HCT116 (cell line): Measurements from ENCODE around the gene PHACTR4. TPM values are rescaled to one million over a fixed set of nuclear protein-coding genes. Genes with fewer than 3 reads are reported as not detected.

Experiments used
- ATAC-seq: fragments of 200-7000 bp; cut with Tn5 transposase; 2 replicates; pipeline ENCODE4 v1.9.1; 2020; ENCODE audit warnings: mild to moderate bottlenecking, moderate library complexity
- BruUV-seq: library from RNA; stranded (reverse); fragments of 400-500 nt; replicated peaks from 2 replicates; lab custom pipeline; 2021; lab: Mats Ljungman, UMichigan
- CTCF ChIA-PET: fragments of 300-600 bp; sonication (Branson Sonifier 250); formaldehyde crosslinking; loops from one replicate; lab custom pipeline; 2021; ENCODE audit warnings: antibody characterized with exemption; lab: Charles Lee
- POLR2A ChIA-PET: fragments of 300-600, 350-600 bp; sonication (Branson Sonifier 250); formaldehyde crosslinking; loops from one replicate; lab custom pipeline; 2021; ENCODE audit warnings: antibody characterized with exemption; lab: Charles Lee
- RAD21 ChIA-PET, 2 experiments: fragments of 300-600 bp; sonication (Branson Sonifier 250); formaldehyde crosslinking; loops; one replicate each; lab custom pipeline; 2023; ENCODE audit warnings: low total read pairs in 2 of 2; ENCODE audit not compliant: uncharacterized antibody in 2 of 2, unreplicated experiment in 2 of 2, low non-redundant PET in 1 of 2; lab: Charles Lee
- DNase-seq: peaks from one replicate; pipeline ENCODE4 v3.0.0-alpha.2; 2010; ENCODE audit warnings: low read depth, low spot score
- H2AFZ ChIP-seq: fragments of 200-600 bp; shearing (Covaris generic), sonication (generic); 2 replicates; pipeline ENCODE4 v1.6.1; 2017; ENCODE audit warnings: low read depth, mixed run types, mixed read lengths, antibody characterized with exemption, low read length; ENCODE audit not compliant: poor library complexity, severe bottlenecking
- H3K27ac ChIP-seq: 2 replicates; pipeline ENCODE4 v1.5.1; 2012; ENCODE audit warnings: low read depth, low read length
- H3K27me3 ChIP-seq: fragments of 200-600 bp; sonication (generic); 2 replicates; pipeline ENCODE4 v1.6.1; 2016; ENCODE audit warnings: mixed run types, low read length, mixed read lengths; ENCODE audit not compliant: insufficient read depth
- H3K36me3 ChIP-seq, 2 experiments: fragments of 200-500 bp in 1 of 2; fragments of 200-600 bp in 1 of 2; sonication (Bioruptor generic) in 1 of 2; sonication (generic) in 1 of 2; 2 replicates each; pipeline versions ENCODE4 v1.5.1 to v1.6.1; 2014 to 2016; ENCODE audit warnings: low read length in 2 of 2, inconsistent platforms in 1 of 2, mixed read lengths in 1 of 2, mixed run types in 1 of 2; ENCODE audit not compliant: insufficient read depth in 2 of 2, control insufficient read depth in 1 of 2
- H3K4me1 ChIP-seq, 2 experiments: fragments of 200-600 bp in 1 of 2; sonication (generic) in 1 of 2; 2 replicates each; pipeline versions ENCODE4 v1.5.1 to v1.6.1; 2012 to 2017; ENCODE audit warnings: low read length in 2 of 2, inconsistent platforms in 1 of 2, mild to moderate bottlenecking in 1 of 2, mixed read lengths in 1 of 2, mixed run types in 1 of 2, moderate library complexity in 1 of 2; ENCODE audit not compliant: insufficient read depth in 2 of 2, control insufficient read depth in 1 of 2
- H3K4me2 ChIP-seq: fragments of 200-600 bp; sonication (generic); 2 replicates; pipeline ENCODE4 v1.6.1; 2017; ENCODE audit warnings: mixed run types, low read length, mixed read lengths
- H3K4me3 ChIP-seq, 2 experiments: fragments of 200-600 bp in 1 of 2; sonication (generic) in 1 of 2; replicated peaks in 1 of 2; 2 replicates each; pipeline ENCODE4 v1.5.1; 2011 to 2016; ENCODE audit warnings: low read length in 2 of 2, control low read depth in 1 of 2, low read depth in 1 of 2, mild to moderate bottlenecking in 1 of 2, mixed read lengths in 1 of 2, mixed run types in 1 of 2
- H3K79me2 ChIP-seq: fragments of 200-600 bp; sonication (generic); 2 replicates; pipeline ENCODE4 v1.6.1; 2017; ENCODE audit warnings: mild to moderate bottlenecking, mixed run types, low read length, moderate library complexity, mixed read lengths; ENCODE audit not compliant: insufficient read depth
- H3K9ac ChIP-seq: fragments of 200-600 bp; sonication (generic); 2 replicates; pipeline ENCODE4 v1.6.1; 2016; ENCODE audit warnings: low read length, mixed read lengths
- H3K9me2 ChIP-seq: fragments of 200-600 bp; sonication (generic), shearing (Covaris generic); 2 replicates; pipeline ENCODE4 v1.6.1; 2017; ENCODE audit warnings: mixed run types, mild to moderate bottlenecking, moderate library complexity; ENCODE audit not compliant: insufficient read depth
- H3K9me3 ChIP-seq, 2 experiments: fragments of 200-500 bp in 1 of 2; fragments of 200-600 bp in 1 of 2; sonication (Bioruptor generic) in 1 of 2; sonication (generic) in 1 of 2; 2 replicates each; pipeline ENCODE4 v1.6.1; 2014 to 2017; ENCODE audit warnings: low read length in 2 of 2, mixed read lengths in 2 of 2, inconsistent platforms in 1 of 2, low read depth in 1 of 2, mild to moderate bottlenecking in 1 of 2, mixed run types in 1 of 2, moderate library complexity in 1 of 2; ENCODE audit not compliant: control insufficient read depth in 1 of 2, insufficient read depth in 1 of 2
- H4K20me1 ChIP-seq: fragments of 200-600 bp; sonication (generic), shearing (Covaris generic); 2 replicates; pipeline ENCODE4 v1.6.1; 2017; ENCODE audit warnings: mixed run types, mild to moderate bottlenecking, moderate library complexity; ENCODE audit not compliant: insufficient read depth
- CBX3 ChIP-seq: IDR thresholded peaks from 2 replicates; pipeline ENCODE4 v1.6.1; 2012; ENCODE audit warnings: low read depth
- ELF1 ChIP-seq: IDR thresholded peaks from 2 replicates; pipeline ENCODE4 v1.6.1; 2012; ENCODE audit warnings: low read depth, borderline replicate concordance
- EZH2phosphoT487 ChIP-seq: fragments of 200-600 bp; IDR thresholded peaks from 2 replicates; pipeline ENCODE4 v1.6.1; 2018; ENCODE audit warnings: antibody characterized with exemption, borderline replicate concordance
- FOSL1 ChIP-seq: IDR thresholded peaks from 2 replicates; pipeline ENCODE4 v1.6.1; 2012; ENCODE audit warnings: low read depth
- JUND ChIP-seq: IDR thresholded peaks from 2 replicates; pipeline ENCODE4 v1.6.1; 2012
- POLR2A ChIP-seq: IDR thresholded peaks from 2 replicates; pipeline ENCODE4 v1.7.0; 2011; ENCODE audit warnings: borderline replicate concordance; ENCODE audit not compliant: insufficient read depth, insufficient read length; ENCODE audit errors: extremely low read depth
- POLR2AphosphoS5 ChIP-seq: IDR thresholded peaks from 2 replicates; pipeline ENCODE4 v1.6.1; 2011; ENCODE audit warnings: mild to moderate bottlenecking, low read depth, low read length, moderate library complexity
- RAD21 ChIP-seq: IDR thresholded peaks from 2 replicates; pipeline ENCODE4 v1.6.1; 2012; ENCODE audit warnings: low read depth, mild to moderate bottlenecking
- SRF ChIP-seq: IDR thresholded peaks from 2 replicates; pipeline ENCODE4 v1.6.1; 2012; ENCODE audit warnings: low read depth
- TCF7L2 ChIP-seq: IDR thresholded peaks from 2 replicates; pipeline ENCODE4 v1.7.0; 2011; ENCODE audit warnings: borderline replicate concordance, inconsistent platforms; ENCODE audit not compliant: insufficient read depth, insufficient read length; ENCODE audit errors: extremely low read depth
- YY1 ChIP-seq: IDR thresholded peaks from 2 replicates; pipeline ENCODE4 v1.6.1; 2011; ENCODE audit warnings: low read length, low read depth, moderate library complexity, mild to moderate bottlenecking; ENCODE audit not compliant: insufficient replicate concordance; ENCODE audit errors: extremely low read depth
- intact Hi-C: fragments of 100-400 bp; cut with micrococcal nuclease; formaldehyde crosslinking; loops from 2 replicates; pipeline ENCODE4 v1.10.0; 2022
- total RNA-seq: library from RNA; stranded (reverse); gene quantifications from one replicate; pipeline ENCODE4 v1.2.1, GENCODE V29; 2021; ENCODE audit not compliant: unreplicated experiment
- TF ChIP-seq, protein P1 (sequence below): IDR thresholded peaks from 2 replicates; pipeline ENCODE4 v1.6.1; 2012
- TF ChIP-seq, protein P2 (sequence below): IDR thresholded peaks from 2 replicates; pipeline ENCODE4 v1.6.1; 2012
- TF ChIP-seq, protein P3 (sequence below), 3 experiments: fragments of 200-600 bp in 1 of 3; sonication (generic) in 1 of 3; IDR thresholded peaks in 2 of 3; conservative IDR thresholded peaks in 1 of 3; 2 replicates each; pipeline ENCODE4 v1.5.1; 2012 to 2017; ENCODE audit warnings: low read depth in 2 of 3, low read length in 2 of 3, antibody characterized with exemption in 1 of 3, borderline replicate concordance in 1 of 3, control low read depth in 1 of 3, mild to moderate bottlenecking in 1 of 3, mixed read lengths in 1 of 3, mixed run types in 1 of 3, moderate library complexity in 1 of 3; ENCODE audit not compliant: insufficient read depth in 1 of 3
- TF ChIP-seq, protein P4 (sequence below): IDR thresholded peaks from 2 replicates; pipeline ENCODE4 v1.6.1; 2012; ENCODE audit warnings: low read depth

PHACTR4 gene
- total RNA-seq, 1 experiment from 2014 or later = 36.0 TPM

DNA sequence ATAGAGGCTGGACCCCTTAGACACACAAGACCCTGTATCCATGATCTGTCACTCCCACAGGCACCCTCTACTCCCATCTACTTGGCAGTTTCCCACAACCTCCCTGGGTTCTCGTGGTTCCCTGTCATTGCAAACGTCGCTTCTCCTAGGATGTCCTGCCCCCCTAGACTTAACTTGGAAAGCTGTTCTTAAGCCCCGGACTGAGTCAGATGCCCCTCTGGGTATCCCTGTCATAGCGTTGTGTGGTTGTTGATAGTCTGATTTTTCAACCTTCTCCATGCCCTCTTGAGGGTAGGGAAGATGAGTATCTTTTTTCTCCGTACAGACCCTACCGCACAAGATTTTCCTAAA lies 148.1 kb downstream of the PHACTR4 start:
- H3K9me3 ChIP-seq = no peaks in the 10 kb centered on the region
- ChIA-PET POLR2A (interaction anchor here (0.6 to 3.2 kb wide), 6 partner anchors 12 to 367 kb away, joined by 3 to 16 read pairs (median 6); partner anchors contain the start of genes RCC1, RNU11 and TRNAU1AP), RAD21 (no interaction called here), CTCF (interaction anchor here (1.0 to 3.3 kb wide), 2 partner anchors 86 to 360 kb away, joined by 4 to 28 read pairs; no protein-coding TSS in a partner anchor)
- intact Hi-C loops = loop anchor here (1.0 to 5.0 kb wide), 2 partner anchors 86 to 360 kb away; no protein-coding TSS in a partner anchor
- no peaks in the 10 kb centered on the region for H3K27me3 ChIP-seq
- peaks cover 48% of the 10 kb centered on the region for H3K79me2 ChIP-seq
- DNase-seq (no peak), ATAC-seq (peak; percentile 10)
- TF ChIP-seq RAD21 = no peak
- TF ChIP-seq, protein P1, sequence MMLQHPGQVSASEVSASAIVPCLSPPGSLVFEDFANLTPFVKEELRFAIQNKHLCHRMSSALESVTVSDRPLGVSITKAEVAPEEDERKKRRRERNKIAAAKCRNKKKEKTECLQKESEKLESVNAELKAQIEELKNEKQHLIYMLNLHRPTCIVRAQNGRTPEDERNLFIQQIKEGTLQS = no peak
- TF ChIP-seq, protein P2, sequence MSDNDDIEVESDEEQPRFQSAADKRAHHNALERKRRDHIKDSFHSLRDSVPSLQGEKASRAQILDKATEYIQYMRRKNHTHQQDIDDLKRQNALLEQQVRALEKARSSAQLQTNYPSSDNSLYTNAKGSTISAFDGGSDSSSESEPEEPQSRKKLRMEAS = no peak
- no peak for TF ChIP-seq EZH2phosphoT487
- TF ChIP-seq POLR2A = no peak
- no peak for TF ChIP-seq YY1
- TF ChIP-seq, protein P3, sequence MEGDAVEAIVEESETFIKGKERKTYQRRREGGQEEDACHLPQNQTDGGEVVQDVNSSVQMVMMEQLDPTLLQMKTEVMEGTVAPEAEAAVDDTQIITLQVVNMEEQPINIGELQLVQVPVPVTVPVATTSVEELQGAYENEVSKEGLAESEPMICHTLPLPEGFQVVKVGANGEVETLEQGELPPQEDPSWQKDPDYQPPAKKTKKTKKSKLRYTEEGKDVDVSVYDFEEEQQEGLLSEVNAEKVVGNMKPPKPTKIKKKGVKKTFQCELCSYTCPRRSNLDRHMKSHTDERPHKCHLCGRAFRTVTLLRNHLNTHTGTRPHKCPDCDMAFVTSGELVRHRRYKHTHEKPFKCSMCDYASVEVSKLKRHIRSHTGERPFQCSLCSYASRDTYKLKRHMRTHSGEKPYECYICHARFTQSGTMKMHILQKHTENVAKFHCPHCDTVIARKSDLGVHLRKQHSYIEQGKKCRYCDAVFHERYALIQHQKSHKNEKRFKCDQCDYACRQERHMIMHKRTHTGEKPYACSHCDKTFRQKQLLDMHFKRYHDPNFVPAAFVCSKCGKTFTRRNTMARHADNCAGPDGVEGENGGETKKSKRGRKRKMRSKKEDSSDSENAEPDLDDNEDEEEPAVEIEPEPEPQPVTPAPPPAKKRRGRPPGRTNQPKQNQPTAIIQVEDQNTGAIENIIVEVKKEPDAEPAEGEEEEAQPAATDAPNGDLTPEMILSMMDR (IDR thresholded peaks at IDR 0.05 in 2 of 3, conservative IDR thresholded peaks at IDR 0.05 in 1 of 3; ENCODE audit: borderline replicate concordance in 1 of 3, insufficient read depth in 1 of 3, low read depth in 2 of 3, low read length in 2 of 3) = no peak
- no peak for TF ChIP-seq FOSL1
- TF ChIP-seq ELF1 = no peak
- TF ChIP-seq, protein P4, sequence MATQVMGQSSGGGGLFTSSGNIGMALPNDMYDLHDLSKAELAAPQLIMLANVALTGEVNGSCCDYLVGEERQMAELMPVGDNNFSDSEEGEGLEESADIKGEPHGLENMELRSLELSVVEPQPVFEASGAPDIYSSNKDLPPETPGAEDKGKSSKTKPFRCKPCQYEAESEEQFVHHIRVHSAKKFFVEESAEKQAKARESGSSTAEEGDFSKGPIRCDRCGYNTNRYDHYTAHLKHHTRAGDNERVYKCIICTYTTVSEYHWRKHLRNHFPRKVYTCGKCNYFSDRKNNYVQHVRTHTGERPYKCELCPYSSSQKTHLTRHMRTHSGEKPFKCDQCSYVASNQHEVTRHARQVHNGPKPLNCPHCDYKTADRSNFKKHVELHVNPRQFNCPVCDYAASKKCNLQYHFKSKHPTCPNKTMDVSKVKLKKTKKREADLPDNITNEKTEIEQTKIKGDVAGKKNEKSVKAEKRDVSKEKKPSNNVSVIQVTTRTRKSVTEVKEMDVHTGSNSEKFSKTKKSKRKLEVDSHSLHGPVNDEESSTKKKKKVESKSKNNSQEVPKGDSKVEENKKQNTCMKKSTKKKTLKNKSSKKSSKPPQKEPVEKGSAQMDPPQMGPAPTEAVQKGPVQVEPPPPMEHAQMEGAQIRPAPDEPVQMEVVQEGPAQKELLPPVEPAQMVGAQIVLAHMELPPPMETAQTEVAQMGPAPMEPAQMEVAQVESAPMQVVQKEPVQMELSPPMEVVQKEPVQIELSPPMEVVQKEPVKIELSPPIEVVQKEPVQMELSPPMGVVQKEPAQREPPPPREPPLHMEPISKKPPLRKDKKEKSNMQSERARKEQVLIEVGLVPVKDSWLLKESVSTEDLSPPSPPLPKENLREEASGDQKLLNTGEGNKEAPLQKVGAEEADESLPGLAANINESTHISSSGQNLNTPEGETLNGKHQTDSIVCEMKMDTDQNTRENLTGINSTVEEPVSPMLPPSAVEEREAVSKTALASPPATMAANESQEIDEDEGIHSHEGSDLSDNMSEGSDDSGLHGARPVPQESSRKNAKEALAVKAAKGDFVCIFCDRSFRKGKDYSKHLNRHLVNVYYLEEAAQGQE = no peak
- TF ChIP-seq JUND = no peak
- TF ChIP-seq SRF = no peak
- TF ChIP-seq TCF7L2 = no peak
- no peak for TF ChIP-seq POLR2AphosphoS5
- no peak for TF ChIP-seq CBX3
- H3K9ac ChIP-seq = peak overlapping the region; percentile 99
- peak overlapping the region; percentile 69 to 90 for H3K4me3 ChIP-seq
- peaks cover under 1 to 11% of the 10 kb centered on the region in 2 experiments; a peak in 1 of 4 replicates for H3K36me3 ChIP-seq
- peak overlapping the region; percentile 99 for H3K27ac ChIP-seq
- H3K9me2 ChIP-seq = no peaks in the 10 kb centered on the region
- H2AFZ ChIP-seq = no peak overlapping the region
- H3K4me2 ChIP-seq = peak overlapping the region; percentile 87
- BruUV-seq = TSS peak; percentile 54
- peaks cover 13 to 64% of the 10 kb centered on the region in 2 experiments; a peak in 3 of 4 replicates for H3K4me1 ChIP-seq
- no peaks in the 10 kb centered on the region for H4K20me1 ChIP-seq
